Thyroid gland (tissue), 4 donors: ENCODE results near the gene RORC. TPM values are rescaled to one million over a fixed set of nuclear protein-coding genes. Genes with fewer than 3 reads are reported as not detected.
A peak's percentile ranks its signal among the peaks of the same experiment; 100 is the strongest.
"Not testable (repeated sequence)": the region's sequence is repeated elsewhere in the genome, so short reads cannot be mapped to it uniquely, and the experiment has no call there.

ENCODE experiments used
- DNase-seq, 2 donors: peaks; one replicate each; pipeline ENCODE4 v3.0.0-alpha.2; 2019
- H3K27ac ChIP-seq, 3 donors: fragments of 200-600 bp; sonication (generic); 1 replicate in 2 of 3; 2 replicates in 1 of 3; pipeline ENCODE4 v1.5.1; 2016 to 2019; ENCODE audit warnings: mild to moderate bottlenecking in 1 of 3, moderate library complexity in 1 of 3
- H3K27me3 ChIP-seq: fragments of 200-600 bp; sonication (generic); one replicate; pipeline ENCODE4 v1.5.1; 2019
- H3K36me3 ChIP-seq, 2 donors: fragments of 200-600 bp; sonication (generic); one replicate each; pipeline ENCODE4 v1.5.1; 2016 to 2019
- H3K4me1 ChIP-seq, 2 donors: fragments of 200-600 bp; sonication (generic); one replicate each; pipeline ENCODE4 v1.5.1; 2017 to 2019
- H3K4me3 ChIP-seq, 3 donors: fragments of 200-600 bp; sonication (generic); replicated peaks in 1 of 3; 1 replicate in 2 of 3; 2 replicates in 1 of 3; pipeline ENCODE4 v1.5.1; 2016; ENCODE audit warnings: mild to moderate bottlenecking in 1 of 3
- H3K9me3 ChIP-seq: fragments of 200-600 bp; sonication (generic); one replicate; pipeline ENCODE4 v1.5.1; 2017
- CTCF ChIP-seq, 6 experiments: fragments of 200-600 bp in 3 of 6; fragments of 450-650 bp in 3 of 6; sonication (generic) in 3 of 6; IDR thresholded peaks; one replicate each; pipeline ENCODE4 v1.5.1; 2016 to 2019; ENCODE audit warnings: antibody characterized with exemption in 6 of 6, mild to moderate bottlenecking in 2 of 6, inconsistent platforms in 1 of 6, moderate library complexity in 1 of 6
- POLR2A ChIP-seq, 2 donors: fragments of 450-650 bp; IDR thresholded peaks; one replicate each; pipeline ENCODE4 v1.6.1; 2017; ENCODE audit warnings: antibody characterized with exemption in 2 of 2, mild to moderate bottlenecking in 2 of 2, moderate library complexity in 1 of 2
- WGBS, 2 donors: methylation state at CpG; one replicate each; pipeline ENCODE4 v1.1.5; 2017; 5-methylcytosine and 5-hydroxymethylcytosine counted together
- intact Hi-C: fragments of 100-400 bp; cut with DNase I; formaldehyde crosslinking; loops from one replicate; pipeline ENCODE4 v1.15.1; 2023
- total RNA-seq, 4 donors: library from RNA; depleted of rRNA; stranded (reverse); fragments of >200 nt; gene quantifications; one replicate each; pipeline ENCODE4 v1.2.3, GENCODE V29; 2016

Gene RORC
- total RNA-seq, 4 donors from 2014 or later, result 29.7 to 48.4 (median 38.8) TPM

GRCh38 chr1:151776665-151777062, 54.9 kb downstream of the RORC start:
- peaks cover 11 to 15% of the 10 kb centered on the region in 2 donors for H3K36me3 ChIP-seq
- 80 to 96% methylated on average over 3 of the region's 3 CpGs for WGBS, 2 donors

GRCh38 chr1:151775894-151776664, 55.5 kb downstream of the RORC start:
- no peaks in the 10 kb centered on the region for H3K4me1 ChIP-seq
- DNase-seq, result no peak
- no peak overlapping the region for H3K27ac ChIP-seq
- WGBS, 2 donors, result 89 to 92% methylated on average over 7 of the region's 7 CpGs
- TF ChIP-seq POLR2A (IDR thresholded peaks at IDR 0.05) (no peak), CTCF (IDR thresholded peaks at IDR 0.05) (no peak)
- H3K9me3 ChIP-seq, result no peaks in the 10 kb centered on the region
- no peak overlapping the region for H3K4me3 ChIP-seq
- H3K27me3 ChIP-seq, result no peaks in the 10 kb centered on the region
- peaks cover 11 to 15% of the 10 kb centered on the region in 2 donors for H3K36me3 ChIP-seq
- intact Hi-C loops, result no loop called here

More at GRCh38 chr1:151776665-151777062, 54.9 kb downstream of the RORC start:
- intact Hi-C loops, result no loop called here
- Histone ChIP-seq H3K27ac (no peak overlapping the region), H3K9me3 (no peaks in the 10 kb centered on the region), H3K27me3 (no peaks in the 10 kb centered on the region), H3K4me3 (no peak overlapping the region), H3K4me1 (no peaks in the 10 kb centered on the region)
- no peak for DNase-seq
- TF ChIP-seq POLR2A (IDR thresholded peaks at IDR 0.05) (no peak), CTCF (IDR thresholded peaks at IDR 0.05) (no peak)

- Histone ChIP-seq H3K4me3 (no peak overlapping the region), H3K9me3 (no peaks in the 10 kb centered on the region), H3K27ac (no peak overlapping the region), H3K36me3 (peaks cover 9 to 15% of the 10 kb centered on the region in 2 donors), H3K27me3 (no peaks in the 10 kb centered on the region), H3K4me1 (peaks cover 0 to 7% of the 10 kb centered on the region in 2 donors)
- intact Hi-C loops, result no loop called here
- no peak for DNase-seq
- TF ChIP-seq POLR2A (IDR thresholded peaks at IDR 0.05) (no peak), CTCF (IDR thresholded peaks at IDR 0.05) (no peak)
- 72 to 89% methylated on average over 3 of the region's 3 CpGs for WGBS, 2 donors
Observed at GRCh38 chr1:151774256-151774922, 57.2 kb downstream of the RORC start.

- no peaks in the 10 kb centered on the region for H3K27me3 ChIP-seq
- peaks cover 2 to 13% of the 10 kb centered on the region in 2 donors for H3K36me3 ChIP-seq
- no peak overlapping the region for H3K27ac ChIP-seq
- no peak for TF ChIP-seq CTCF (IDR thresholded peaks at IDR 0.05)
- no peak for TF ChIP-seq POLR2A (IDR thresholded peaks at IDR 0.05)
- WGBS, 2 donors, result 84 to 89% methylated on average over 5 of the region's 5 CpGs
- no peak for DNase-seq
- no peaks in the 10 kb centered on the region for H3K9me3 ChIP-seq
- intact Hi-C loops, result no loop called here
- H3K4me3 ChIP-seq, result no peak overlapping the region
- H3K4me1 ChIP-seq, result peaks cover 0 to 7% of the 10 kb centered on the region in 2 donors
Observed at GRCh38 chr1:151773702-151774101, 57.9 kb downstream of the RORC start.

GRCh38 chr1:151769270-151769669, 62.3 kb downstream of the RORC start:
- H3K9me3 ChIP-seq, H3K4me3 ChIP-seq, H3K27me3 ChIP-seq, H3K36me3 ChIP-seq, intact Hi-C loops: not testable (repeated sequence)
- peak; percentile 9 to 18 for DNase-seq
- 40% methylated on average over 1 of the region's 34 CpGs; no CpG with 5 or more reads in 1 of the 2 donors for WGBS, 2 donors
- peak overlapping the region in 1 of 3 donors; percentile 56 for H3K27ac ChIP-seq
- H3K4me1 ChIP-seq, result peaks cover 19 to 21% of the 10 kb centered on the region in 2 donors
